Measurements from ENCODE around the gene STAT1.

The STAT1 gene

DNA sequence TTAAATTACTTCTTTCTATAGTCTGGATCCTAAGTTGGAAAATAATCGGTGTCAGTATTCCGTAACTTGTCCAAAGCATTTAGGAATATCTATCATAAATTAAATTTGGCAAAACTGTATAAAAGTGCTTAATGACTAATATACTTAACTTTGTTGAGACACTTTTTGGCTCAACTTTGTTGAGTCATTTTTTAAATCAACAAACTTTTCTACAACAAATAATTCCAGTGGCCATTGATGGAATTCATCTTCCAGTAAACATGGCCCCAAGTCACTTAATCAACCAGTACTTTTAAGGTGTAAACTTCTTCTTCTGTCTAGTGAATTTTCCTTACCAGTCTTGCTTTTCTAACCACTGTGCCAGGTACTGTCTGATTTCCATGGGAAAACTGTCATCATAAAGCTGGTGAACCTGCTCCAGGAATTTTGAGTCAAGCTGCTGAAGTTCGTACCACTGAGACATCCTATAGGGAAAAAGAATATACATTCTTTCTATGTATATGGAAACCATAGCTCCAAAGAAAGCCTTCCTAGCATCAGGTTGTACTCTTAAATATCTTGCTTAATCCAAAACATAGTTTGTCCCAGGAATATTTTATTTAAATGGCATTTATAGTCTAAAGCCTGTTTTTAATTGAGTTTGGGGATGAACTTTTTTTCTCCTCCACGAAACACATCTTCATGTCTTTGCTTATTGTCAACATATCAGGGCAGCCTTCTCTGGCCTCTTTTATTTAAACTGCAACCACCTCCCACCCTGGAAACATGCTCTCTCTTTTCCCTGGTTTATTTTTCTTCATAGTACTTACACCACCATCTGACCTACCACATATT, 4.2 kb downstream of the STAT1 start:
- TF ChIP-seq, protein P1, sequence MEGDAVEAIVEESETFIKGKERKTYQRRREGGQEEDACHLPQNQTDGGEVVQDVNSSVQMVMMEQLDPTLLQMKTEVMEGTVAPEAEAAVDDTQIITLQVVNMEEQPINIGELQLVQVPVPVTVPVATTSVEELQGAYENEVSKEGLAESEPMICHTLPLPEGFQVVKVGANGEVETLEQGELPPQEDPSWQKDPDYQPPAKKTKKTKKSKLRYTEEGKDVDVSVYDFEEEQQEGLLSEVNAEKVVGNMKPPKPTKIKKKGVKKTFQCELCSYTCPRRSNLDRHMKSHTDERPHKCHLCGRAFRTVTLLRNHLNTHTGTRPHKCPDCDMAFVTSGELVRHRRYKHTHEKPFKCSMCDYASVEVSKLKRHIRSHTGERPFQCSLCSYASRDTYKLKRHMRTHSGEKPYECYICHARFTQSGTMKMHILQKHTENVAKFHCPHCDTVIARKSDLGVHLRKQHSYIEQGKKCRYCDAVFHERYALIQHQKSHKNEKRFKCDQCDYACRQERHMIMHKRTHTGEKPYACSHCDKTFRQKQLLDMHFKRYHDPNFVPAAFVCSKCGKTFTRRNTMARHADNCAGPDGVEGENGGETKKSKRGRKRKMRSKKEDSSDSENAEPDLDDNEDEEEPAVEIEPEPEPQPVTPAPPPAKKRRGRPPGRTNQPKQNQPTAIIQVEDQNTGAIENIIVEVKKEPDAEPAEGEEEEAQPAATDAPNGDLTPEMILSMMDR (IDR thresholded peaks at IDR 0.05; ENCODE audit: borderline replicate concordance, insufficient read depth, low read depth, low read length): no peak
- H3K4me3 ChIP-seq (ENCODE audit: low read depth, low read length): no peak overlapping the region

DNA sequence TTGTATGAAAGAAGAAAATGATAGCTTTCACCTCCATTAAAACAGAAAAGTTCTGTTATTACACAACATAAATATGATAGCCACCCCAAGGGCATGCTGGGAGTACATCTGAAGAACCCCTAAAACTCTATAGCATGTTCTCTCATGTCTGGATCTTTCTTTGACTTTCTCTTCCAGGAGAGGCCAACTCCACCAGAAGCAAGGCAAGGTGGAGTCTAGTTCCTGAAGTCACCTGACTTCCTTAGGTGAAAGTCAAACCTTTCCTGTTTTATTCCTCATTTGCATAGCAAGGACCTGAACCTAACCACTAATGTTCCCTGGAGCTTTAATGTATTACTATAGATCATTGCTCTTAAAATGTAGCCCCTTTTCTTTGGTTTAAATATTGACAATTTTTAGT, 5.7 kb downstream of the STAT1 start:
- TF ChIP-seq, protein P1 (IDR thresholded peaks at IDR 0.05; ENCODE audit: borderline replicate concordance, insufficient read depth, low read depth, low read length): no peak
- no peak overlapping the region for H3K4me3 ChIP-seq (ENCODE audit: low read depth, low read length)

DNA sequence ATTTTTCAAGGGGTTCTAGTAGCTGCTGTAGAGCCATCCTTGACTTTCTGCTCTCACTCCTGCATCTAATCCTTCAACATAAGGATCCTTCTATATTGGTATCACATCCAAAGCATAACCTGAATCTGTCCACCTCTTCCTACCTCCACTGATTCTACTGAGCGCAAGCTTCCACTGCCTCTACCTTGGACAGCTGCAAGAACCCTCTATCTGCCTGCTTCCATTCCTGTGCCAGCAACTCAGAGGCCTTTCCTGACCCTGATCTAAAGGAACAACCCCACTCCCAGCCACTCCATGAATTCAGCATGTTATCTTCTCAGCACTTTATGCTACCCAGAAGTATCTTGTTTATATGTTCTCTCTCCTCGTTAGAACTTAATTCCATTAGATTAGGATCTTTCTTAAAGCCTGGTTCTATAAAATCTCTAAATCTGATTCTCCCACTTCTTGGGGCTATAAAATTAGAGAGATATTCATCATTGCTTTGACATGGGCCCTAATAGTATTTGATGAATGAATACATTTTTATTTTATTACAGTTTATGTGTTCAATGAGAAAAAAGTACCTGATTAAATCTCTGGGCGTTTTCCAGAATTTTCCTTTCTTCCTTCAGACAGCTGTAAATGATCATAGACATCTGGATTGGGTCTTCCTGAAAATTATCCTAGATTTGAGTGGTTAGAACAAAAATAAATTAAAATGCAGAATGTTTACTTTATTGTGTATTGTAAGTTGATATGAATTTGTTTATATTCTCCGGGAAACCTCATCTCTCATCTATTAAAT, 6.8 kb downstream of the STAT1 start:
- TF ChIP-seq, protein P1 (IDR thresholded peaks at IDR 0.05; ENCODE audit: borderline replicate concordance, insufficient read depth, low read depth, low read length): no peak
- H3K4me3 ChIP-seq (ENCODE audit: low read depth, low read length): no peak overlapping the region

DNA sequence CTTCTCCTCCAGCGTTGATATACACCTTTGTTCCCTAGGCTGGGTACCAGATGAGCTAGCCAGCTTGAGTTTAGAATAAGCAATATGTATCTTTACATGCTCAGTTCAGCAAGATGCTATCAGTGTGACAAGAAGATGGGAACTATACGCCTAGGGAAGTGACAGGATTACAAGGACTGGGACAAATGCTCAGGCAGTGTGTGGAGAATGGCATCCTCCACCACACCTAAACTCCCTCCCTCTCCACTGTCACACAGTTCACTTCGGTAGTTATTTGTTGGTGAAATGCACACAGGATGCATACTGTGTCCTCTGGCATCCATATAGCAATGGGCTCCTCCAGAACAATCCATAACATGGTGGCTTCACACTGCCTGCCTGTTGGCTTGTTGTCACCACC, 7.7 kb downstream of the STAT1 start:
- TF ChIP-seq, protein P1 (IDR thresholded peaks at IDR 0.05; ENCODE audit: borderline replicate concordance, insufficient read depth, low read depth, low read length): no peak
- H3K4me3 ChIP-seq (ENCODE audit: low read depth, low read length): no peak overlapping the region

DNA sequence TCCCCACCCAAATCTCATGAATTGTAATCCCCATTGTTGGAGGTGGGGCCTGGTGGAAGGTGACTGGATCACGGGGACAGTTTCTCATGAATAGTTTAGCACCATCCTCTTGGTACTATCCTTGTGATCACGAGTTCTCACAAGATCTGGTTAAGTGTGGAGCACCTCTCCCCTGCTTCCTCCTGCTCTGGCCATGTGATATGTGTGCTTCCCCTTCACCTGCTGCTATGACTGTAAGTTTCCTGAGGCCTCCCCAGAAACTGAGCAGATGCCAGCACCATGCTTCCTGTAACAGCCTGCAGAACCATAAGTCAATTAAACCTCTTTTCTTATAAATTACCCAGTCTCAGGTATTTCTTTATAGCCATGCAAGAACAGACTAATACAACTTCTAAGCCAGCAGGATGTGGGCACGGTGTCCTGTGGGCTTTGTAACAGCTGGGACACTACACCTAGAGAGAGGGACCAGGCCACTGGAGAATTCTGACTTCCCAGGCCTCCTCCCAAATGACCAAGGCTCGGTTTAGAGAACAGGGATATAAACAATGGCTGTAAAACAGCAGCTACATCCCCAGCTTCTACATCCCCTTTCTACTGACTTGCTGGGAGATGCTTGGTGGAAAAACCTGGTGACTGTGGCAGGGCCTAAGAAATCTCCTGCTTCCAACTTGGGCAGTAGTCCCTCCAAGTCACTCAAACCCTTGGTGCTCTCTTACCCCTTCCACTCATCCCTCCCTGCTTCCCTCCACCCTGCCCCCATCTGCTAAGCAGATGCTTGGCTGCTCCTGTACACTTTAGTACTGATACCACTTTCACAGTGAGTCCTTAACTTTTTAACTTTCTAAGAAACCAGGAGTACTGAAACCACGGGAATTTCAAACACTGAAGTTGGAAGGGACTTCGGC, 10.3 kb downstream of the STAT1 start:
- TF ChIP-seq, protein P1 (IDR thresholded peaks at IDR 0.05; ENCODE audit: borderline replicate concordance, insufficient read depth, low read depth, low read length): no peak
- no peak overlapping the region for H3K4me3 ChIP-seq (ENCODE audit: low read depth, low read length)

DNA sequence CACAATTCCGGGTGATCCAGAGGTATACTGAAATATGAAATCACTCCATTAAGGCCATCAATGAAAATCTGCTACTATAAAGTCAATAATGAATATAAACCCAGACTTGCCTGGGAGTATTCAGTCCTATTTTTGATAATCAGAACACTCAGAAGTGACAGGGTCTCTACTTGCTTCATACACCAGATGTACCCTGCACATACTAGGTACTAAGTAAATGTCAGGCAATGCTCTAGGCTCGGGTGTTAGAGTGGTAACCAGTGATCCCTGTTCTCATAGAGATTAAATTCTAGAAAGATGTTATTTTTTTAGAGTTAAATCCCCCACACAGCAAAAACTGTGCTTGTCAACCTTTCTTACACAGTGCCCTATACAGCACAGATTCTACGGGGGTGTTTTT, 12.3 kb downstream of the STAT1 start:
- TF ChIP-seq, protein P1 (IDR thresholded peaks at IDR 0.05; ENCODE audit: borderline replicate concordance, insufficient read depth, low read depth, low read length): no peak
- H3K4me3 ChIP-seq (ENCODE audit: low read depth, low read length): no peak overlapping the region
